OCI-LY7 (cell line): Measurements from ENCODE around the gene ELOVL7.

ENCODE experiments used
- CTCF ChIP-seq: fragments of 200-600 bp; sonication (generic); conservative IDR thresholded peaks from 2 replicates; pipeline ENCODE4 v1.5.1; 2014; ENCODE audit warnings: mild to moderate bottlenecking, antibody characterized with exemption, low read length, moderate library complexity, mixed read lengths
- EZH2phosphoT487 ChIP-seq: fragments of 200-600 bp; sonication (generic); IDR thresholded peaks from 2 replicates; pipeline ENCODE4 v1.6.1; 2018; ENCODE audit warnings: low read depth, borderline replicate concordance, mild to moderate bottlenecking, mixed run types, antibody characterized with exemption, low read length, moderate library complexity, mixed read lengths

GRCh38 chr5:60887746-60888145 is 43.7 kb upstream of the ELOVL7 start:
- no peak for TF ChIP-seq CTCF
- TF ChIP-seq EZH2phosphoT487: no peak
